C4-2B (cell line): ENCODE measurements around the gene HIVEP3.

Source experiments
- ZFX ChIP-seq: fragments of 450-650 bp; IDR thresholded peaks from 2 replicates; pipeline ENCODE4 v1.6.1; 2017
- TF ChIP-seq, protein P1 (sequence below): fragments of 450-650 bp; conservative IDR thresholded peaks from 2 replicates; pipeline ENCODE4 v1.5.1; 2017; ENCODE audit warnings: mild to moderate bottlenecking

DNA sequence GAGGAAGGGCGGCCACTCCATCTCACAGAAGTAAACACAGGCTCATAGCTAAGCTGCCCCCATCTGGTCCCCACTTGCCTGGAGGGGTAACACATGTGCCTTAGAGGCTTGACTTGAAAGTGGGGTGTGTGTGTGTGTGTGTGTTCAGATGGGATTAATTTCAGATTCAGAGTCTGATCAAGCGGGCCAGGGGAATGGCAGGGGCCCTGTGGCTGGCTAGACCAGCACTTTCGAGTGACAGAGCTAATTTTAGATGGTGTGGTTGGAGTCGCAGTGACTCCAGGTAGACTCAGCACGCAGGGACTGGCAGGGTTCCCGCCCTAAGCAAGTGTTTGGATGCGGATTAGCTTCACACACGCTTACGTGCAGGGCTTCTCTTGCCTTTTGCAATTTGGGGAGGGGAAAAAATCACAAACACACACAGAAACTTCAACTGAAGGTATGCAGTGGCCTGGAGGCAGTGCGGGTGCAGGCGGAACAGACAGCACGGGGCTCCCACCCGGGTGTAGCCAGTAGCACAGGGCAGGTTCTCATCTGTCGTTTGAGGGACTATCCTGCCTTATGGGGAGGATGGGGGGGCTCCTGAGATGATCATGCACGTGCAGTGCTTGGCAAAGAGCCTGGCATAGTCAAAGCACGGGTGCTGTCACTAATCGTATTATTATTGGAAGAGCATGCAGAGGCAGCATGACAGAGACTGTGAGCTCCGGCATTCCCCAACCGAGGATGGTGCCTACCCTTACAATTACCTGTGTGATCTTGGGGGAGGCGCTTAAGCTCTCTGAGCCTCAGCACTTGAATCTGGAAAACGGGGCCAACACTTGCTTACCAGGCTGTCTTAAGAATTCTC is 435.5 kb downstream of the HIVEP3 start:
- TF ChIP-seq, protein P1, sequence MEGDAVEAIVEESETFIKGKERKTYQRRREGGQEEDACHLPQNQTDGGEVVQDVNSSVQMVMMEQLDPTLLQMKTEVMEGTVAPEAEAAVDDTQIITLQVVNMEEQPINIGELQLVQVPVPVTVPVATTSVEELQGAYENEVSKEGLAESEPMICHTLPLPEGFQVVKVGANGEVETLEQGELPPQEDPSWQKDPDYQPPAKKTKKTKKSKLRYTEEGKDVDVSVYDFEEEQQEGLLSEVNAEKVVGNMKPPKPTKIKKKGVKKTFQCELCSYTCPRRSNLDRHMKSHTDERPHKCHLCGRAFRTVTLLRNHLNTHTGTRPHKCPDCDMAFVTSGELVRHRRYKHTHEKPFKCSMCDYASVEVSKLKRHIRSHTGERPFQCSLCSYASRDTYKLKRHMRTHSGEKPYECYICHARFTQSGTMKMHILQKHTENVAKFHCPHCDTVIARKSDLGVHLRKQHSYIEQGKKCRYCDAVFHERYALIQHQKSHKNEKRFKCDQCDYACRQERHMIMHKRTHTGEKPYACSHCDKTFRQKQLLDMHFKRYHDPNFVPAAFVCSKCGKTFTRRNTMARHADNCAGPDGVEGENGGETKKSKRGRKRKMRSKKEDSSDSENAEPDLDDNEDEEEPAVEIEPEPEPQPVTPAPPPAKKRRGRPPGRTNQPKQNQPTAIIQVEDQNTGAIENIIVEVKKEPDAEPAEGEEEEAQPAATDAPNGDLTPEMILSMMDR: no peak
- TF ChIP-seq ZFX: no peak
